ENCODE data around the gene CHPF.

The CHPF gene

GRCh38 chr2:219513787-219514186 is 29.8 kb downstream of the CHPF start:
- DNase-seq (ENCODE audit: low spot score), result no peak

DNA sequence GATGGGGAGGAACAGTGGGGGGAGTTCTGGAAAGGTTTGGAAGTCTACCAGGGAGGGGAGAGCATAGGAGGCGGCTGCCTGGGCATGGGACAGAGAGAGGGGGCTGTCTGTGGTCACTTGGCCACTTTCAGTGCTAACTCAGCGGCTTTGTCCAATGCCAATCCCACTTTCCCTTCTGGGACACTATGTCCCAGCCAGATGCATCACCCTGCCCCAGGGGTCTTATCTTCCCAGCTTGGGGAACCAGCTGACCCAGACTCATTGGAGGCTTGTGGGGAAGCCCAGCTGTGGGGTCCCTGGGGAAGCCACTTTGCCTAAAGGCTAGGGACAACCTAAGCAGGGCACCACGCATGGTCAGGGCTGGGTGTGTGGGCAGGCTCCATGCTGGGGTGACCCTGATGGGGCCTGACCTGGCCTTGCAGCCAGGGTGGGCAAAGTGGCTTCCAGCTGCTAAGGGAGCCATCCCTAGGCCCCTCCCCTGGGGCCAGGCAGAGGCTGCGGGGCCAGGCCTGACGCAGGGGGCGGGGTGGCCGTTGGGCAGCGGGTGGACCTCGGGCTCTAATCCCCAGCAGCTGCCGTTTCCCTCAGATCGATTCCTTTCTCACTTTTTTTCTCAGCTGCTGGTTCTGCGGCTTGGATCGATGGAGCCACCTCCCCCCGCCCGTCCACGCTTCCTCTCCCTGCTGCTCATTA is 30.9 kb downstream of the CHPF start:
- DNase-seq (ENCODE audit: low spot score), result no peak

GRCh38 chr2:219511547-219512325 is 31.9 kb downstream of the CHPF start:
- no peak for DNase-seq (ENCODE audit: low spot score)

- no peak for DNase-seq (ENCODE audit: low spot score)
Measured at GRCh38 chr2:219510512-219511135, 33.0 kb downstream of the CHPF start.

- peak; percentile 49 for DNase-seq (ENCODE audit: low spot score)
Measured at GRCh38 chr2:219509780-219510511, 33.7 kb downstream of the CHPF start.

- DNase-seq (ENCODE audit: low spot score), result no peak
Measured at GRCh38 chr2:219508971-219509779, 34.4 kb downstream of the CHPF start.

DNA sequence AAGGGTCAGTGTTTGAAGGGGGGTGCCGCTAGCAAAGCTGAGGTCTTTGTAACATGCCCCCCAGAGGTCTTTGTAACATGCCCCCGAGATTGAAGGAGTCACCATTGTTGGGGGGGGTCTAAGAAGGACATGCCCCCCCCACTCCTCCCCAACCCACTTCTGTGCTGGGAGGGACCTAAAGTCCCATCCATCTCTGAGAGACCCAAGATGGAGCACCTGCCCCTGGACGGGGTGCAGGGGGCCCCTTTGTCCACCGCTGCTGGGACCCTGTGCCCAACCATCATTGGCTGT is 35.2 kb downstream of the CHPF start:
- no peak for DNase-seq (ENCODE audit: low spot score)

- DNase-seq (ENCODE audit: low spot score), result no peak
Measured at GRCh38 chr2:219507581-219508443, 35.8 kb downstream of the CHPF start.

- no peak for DNase-seq (ENCODE audit: low spot score)
Measured at GRCh38 chr2:219506802-219507526, 36.6 kb downstream of the CHPF start.

GRCh38 chr2:219506153-219506801 is 37.3 kb downstream of the CHPF start:
- DNase-seq (ENCODE audit: low spot score), result no peak

DNA sequence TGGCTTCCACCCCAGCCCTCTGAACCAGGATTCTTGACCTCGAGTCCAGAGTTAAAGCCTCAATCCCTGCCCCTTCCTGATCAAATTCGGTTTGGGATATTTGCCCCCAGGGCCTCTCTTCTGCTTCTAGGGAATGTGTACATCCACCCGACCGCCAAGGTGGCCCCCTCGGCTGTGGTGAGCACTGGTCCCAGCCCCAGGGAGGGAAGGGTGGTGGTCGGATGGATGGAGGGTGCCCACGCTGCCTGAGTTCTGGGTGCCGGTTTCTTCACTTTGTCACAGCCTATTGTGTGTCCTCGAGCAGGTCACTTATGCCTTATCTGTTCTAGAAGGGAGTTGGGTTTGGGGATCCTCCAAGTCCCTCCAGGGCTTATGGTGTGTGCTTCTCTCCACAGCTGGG is 38.0 kb downstream of the CHPF start:
- no peak for DNase-seq (ENCODE audit: low spot score)

- DNase-seq (ENCODE audit: low spot score), result no peak
Measured at GRCh38 chr2:219502618-219503017, 41.0 kb downstream of the CHPF start.

GRCh38 chr2:219501849-219502248 is 41.8 kb downstream of the CHPF start:
- no peak for DNase-seq (ENCODE audit: low spot score)

- DNase-seq (ENCODE audit: low spot score), result no peak
Measured at GRCh38 chr2:219500135-219500534, 43.5 kb downstream of the CHPF start.

- DNase-seq (ENCODE audit: low spot score), result no peak
Measured at GRCh38 chr2:219499555-219499954, 44.1 kb downstream of the CHPF start.

GRCh38 chr2:219499058-219499307 is 44.6 kb downstream of the CHPF start:
- no peak for DNase-seq (ENCODE audit: low spot score)

GRCh38 chr2:219498280-219499057 is 45.1 kb downstream of the CHPF start, which contains the start of gene GMPPA:
GMPPA (plus strand) TSS chr2:219498891; CDS start chr2:219499976, 1,085 bp downstream.
- peak; percentile 97 for DNase-seq (ENCODE audit: low spot score)

DNA sequence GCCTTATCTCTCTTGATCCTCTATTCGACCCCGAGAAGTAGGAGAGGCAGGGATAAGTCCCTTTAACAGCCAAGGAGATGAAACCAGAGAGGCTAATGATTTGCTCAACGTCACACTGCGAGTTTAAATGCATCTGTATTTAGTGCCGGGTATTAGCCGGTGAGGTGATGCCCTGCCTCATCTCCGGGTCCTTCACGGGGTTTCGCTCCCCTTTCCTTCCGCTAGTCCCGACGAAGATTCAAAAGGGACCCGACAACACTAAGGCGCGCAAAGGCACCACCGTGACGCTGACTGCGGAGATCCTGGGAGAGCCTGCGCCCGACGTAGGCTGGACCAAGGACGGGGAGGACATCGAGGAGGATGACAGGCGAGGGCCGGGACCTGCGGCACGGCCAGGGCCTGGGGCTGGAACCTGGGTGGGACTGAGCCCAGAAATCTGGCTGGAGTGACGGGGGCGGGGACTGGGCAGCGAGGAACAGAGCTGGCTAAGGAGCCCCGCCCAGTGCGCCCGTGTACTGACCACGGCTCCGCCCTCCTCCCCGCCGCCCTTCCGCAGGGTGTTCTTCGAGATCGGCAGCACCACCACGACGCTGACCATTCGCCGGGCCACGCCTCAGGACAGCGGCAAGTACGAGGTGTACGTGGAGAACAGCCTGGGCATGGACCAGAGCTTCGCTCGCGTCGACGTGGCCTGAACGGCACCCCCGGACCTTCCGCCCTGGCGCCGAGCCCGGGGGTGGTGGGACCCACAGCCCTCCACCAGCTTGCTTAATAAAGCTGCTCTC is 45.9 kb downstream of the CHPF start:
- DNase-seq (ENCODE audit: low spot score), result peak; percentile 31

Measured in pons (tissue), 1 donor.